Memory B cell (primary cell): Measurements from ENCODE around the gene EYA2.

Experiments used
- ATAC-seq: fragments of 150-1000 bp; cut with Tn5 transposase; 2 replicates; pipeline ENCODE4 v1.10.0; 2021; ENCODE audit warnings: low read depth, mild to moderate bottlenecking, moderate library complexity
- DNase-seq, 2 donors: peaks; one replicate each; pipeline ENCODE4 v3.0.0; 2022; ENCODE audit warnings: low spot score in 2 of 2
- H3K27ac Mint-ChIP-seq: one replicate; pipeline ENCODE4 v1.8.0; 2022; ENCODE audit warnings: mild to moderate bottlenecking, moderate library complexity, mixed read lengths
- H3K27me3 Mint-ChIP-seq: one replicate; pipeline ENCODE4 v1.8.0; 2022; ENCODE audit warnings: mixed read lengths
- H3K36me3 Mint-ChIP-seq: one replicate; pipeline ENCODE4 v1.8.0; 2022; ENCODE audit warnings: mild to moderate bottlenecking, mixed read lengths
- H3K4me1 Mint-ChIP-seq: one replicate; pipeline ENCODE4 v1.8.0; 2022; ENCODE audit warnings: mixed read lengths
- H3K4me3 Mint-ChIP-seq: one replicate; pipeline ENCODE4 v1.8.0; 2022; ENCODE audit warnings: mild to moderate bottlenecking, moderate library complexity, mixed read lengths
- H3K9me3 Mint-ChIP-seq: one replicate; pipeline ENCODE4 v1.8.0; 2022; ENCODE audit warnings: mixed read lengths

Gene EYA2

DNA sequence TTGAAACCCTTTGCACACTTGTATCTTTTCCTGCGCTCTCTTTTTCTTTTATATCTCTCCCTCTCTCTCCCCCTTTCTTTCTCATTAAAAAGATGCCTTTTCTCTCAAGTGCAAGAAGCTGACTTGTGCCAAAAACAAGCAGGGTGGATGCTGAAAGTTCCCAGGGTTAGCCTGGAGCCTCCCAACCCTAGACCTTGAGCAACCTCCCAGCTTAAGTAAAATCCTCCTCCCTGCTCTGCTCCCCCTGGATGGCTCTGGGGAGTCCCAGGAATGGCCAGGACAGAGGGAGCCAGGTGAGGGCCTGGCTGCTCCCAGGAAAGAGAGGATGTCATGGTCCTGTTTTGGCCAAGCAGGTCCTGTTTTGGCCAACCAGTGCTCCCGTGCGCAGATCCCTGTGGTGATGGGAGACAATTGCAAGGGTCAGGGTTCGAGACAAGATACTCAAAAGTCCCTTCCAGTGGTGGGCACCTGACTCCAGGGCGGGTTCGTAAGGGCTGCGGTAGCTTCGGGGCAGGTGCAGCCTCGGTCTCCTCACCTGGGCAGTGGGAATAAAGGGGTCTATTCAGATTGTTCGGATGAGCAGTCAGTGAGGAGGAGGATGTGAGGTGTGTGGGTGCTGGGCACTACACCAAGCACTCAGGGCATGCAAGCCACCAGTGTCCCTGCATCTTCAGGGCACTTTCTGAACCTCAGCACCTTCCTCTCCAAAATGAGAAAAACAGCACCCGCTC lies 49.4 kb downstream of the EYA2 start:
- Mint-ChIP-seq H3K27ac (no peak overlapping the region), H3K4me1 (no peaks in the 10 kb centered on the region), H3K27me3 (peaks cover 6% of the 10 kb centered on the region), H3K4me3 (no peak overlapping the region), H3K36me3 (no peaks in the 10 kb centered on the region), H3K9me3 (no peaks in the 10 kb centered on the region)
- ATAC-seq = no peak
- no peak for DNase-seq

GRCh38 chr20:46945465-46945864 lies 50.8 kb downstream of the EYA2 start:
- Mint-ChIP-seq H3K27me3 (peaks cover 6% of the 10 kb centered on the region), H3K4me1 (no peaks in the 10 kb centered on the region), H3K27ac (no peak overlapping the region), H3K36me3 (no peaks in the 10 kb centered on the region), H3K4me3 (no peak overlapping the region), H3K9me3 (no peaks in the 10 kb centered on the region)
- DNase-seq (no peak), ATAC-seq (no peak)

DNA sequence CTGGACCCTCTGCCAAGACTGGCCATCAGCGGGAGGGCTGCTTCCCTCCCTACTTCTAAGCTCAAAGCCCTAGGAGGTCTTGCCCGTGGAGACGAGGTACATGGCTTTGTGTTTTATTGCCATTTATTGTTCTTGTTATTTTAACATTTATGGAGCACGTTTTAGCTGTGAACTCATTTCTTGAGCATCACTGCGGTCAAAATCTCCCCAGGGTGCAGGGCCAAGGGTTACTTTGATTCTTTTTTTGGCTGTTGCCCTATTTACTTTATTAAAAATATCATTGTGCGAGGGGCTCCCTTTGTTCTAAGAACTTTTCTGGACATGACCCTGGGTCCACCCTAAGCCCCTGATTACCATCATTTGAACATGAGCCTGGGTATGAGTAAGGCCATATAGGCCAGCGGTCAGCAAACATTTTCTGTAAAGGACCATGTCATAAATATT lies 51.6 kb downstream of the EYA2 start:
- no peak overlapping the region for H3K4me3 Mint-ChIP-seq
- peaks cover 6% of the 10 kb centered on the region for H3K27me3 Mint-ChIP-seq
- H3K36me3 Mint-ChIP-seq = no peaks in the 10 kb centered on the region
- DNase-seq (no peak), ATAC-seq (no peak)
- no peaks in the 10 kb centered on the region for H3K4me1 Mint-ChIP-seq
- no peaks in the 10 kb centered on the region for H3K9me3 Mint-ChIP-seq
- no peak overlapping the region for H3K27ac Mint-ChIP-seq

GRCh38 chr20:46946796-46947195 lies 52.2 kb downstream of the EYA2 start:
- Mint-ChIP-seq H3K4me3 (no peak overlapping the region), H3K36me3 (no peaks in the 10 kb centered on the region), H3K27ac (no peak overlapping the region), H3K4me1 (no peaks in the 10 kb centered on the region), H3K27me3 (peaks cover 6% of the 10 kb centered on the region), H3K9me3 (no peaks in the 10 kb centered on the region)
- no peak for ATAC-seq
- DNase-seq = no peak

GRCh38 chr20:46948081-46948480 lies 53.4 kb downstream of the EYA2 start:
- Mint-ChIP-seq H3K27ac (no peak overlapping the region), H3K36me3 (no peaks in the 10 kb centered on the region), H3K4me1 (no peaks in the 10 kb centered on the region), H3K27me3 (peaks cover 9% of the 10 kb centered on the region), H3K9me3 (no peaks in the 10 kb centered on the region), H3K4me3 (no peak overlapping the region)
- DNase-seq = no peak
- no peak for ATAC-seq

DNA sequence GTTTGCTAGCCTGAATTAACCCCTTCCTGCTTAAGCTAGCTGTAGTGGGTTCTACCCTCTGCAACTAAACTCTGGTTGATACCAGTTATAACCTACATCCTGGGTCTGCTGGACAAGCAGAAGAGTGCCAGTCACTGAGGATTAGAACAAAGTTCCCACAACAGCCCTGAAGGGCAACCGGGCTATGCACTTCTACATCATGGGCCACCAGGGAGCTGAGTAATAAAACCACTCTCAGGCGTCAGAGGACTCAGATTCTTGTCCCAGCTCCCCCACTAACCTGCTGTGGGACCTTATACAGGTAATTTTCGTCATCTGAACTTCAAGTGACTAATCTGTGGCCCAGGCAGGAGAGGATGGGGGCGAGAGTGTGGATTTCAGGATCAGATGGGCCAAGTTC lies 56.8 kb downstream of the EYA2 start:
- Mint-ChIP-seq H3K9me3 (no peaks in the 10 kb centered on the region), H3K4me3 (no peak overlapping the region), H3K36me3 (no peaks in the 10 kb centered on the region), H3K4me1 (no peaks in the 10 kb centered on the region), H3K27ac (no peak overlapping the region), H3K27me3 (peaks cover 10% of the 10 kb centered on the region)
- ATAC-seq (no peak), DNase-seq (no peak)

- no peak for DNase-seq
- Mint-ChIP-seq H3K9me3 (no peaks in the 10 kb centered on the region), H3K4me3 (no peak overlapping the region), H3K27me3 (peaks cover 10% of the 10 kb centered on the region), H3K27ac (no peak overlapping the region), H3K4me1 (no peaks in the 10 kb centered on the region), H3K36me3 (no peaks in the 10 kb centered on the region)
- ATAC-seq = no peak
Measured at GRCh38 chr20:46951840-46952497, 57.3 kb downstream of the EYA2 start.

DNA sequence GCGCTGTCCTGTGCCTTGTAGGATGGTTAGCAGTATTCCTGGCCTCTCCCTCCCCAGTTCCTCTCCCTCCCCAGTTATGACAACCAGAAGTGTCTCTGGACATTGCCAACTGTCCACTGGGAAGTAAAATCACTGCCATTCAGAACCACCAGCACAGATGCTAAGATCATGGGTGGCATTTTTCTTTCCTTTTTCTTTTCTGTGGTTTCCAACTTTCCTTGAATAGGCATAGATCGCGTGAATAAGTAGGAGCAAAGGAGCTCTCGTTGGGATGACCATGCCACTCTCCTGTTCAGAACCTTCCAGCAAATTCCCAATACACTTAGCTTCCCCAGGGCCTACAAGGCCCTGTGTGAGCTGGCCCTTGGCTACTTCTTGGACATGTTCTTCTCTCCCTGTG lies 59.0 kb downstream of the EYA2 start:
- no peaks in the 10 kb centered on the region for H3K36me3 Mint-ChIP-seq
- H3K27me3 Mint-ChIP-seq = peaks cover 7% of the 10 kb centered on the region
- ATAC-seq = no peak
- DNase-seq = no peak
- peaks cover 3% of the 10 kb centered on the region for H3K9me3 Mint-ChIP-seq
- no peak overlapping the region for H3K27ac Mint-ChIP-seq
- H3K4me3 Mint-ChIP-seq = no peak overlapping the region
- H3K4me1 Mint-ChIP-seq = no peaks in the 10 kb centered on the region

GRCh38 chr20:46954490-46955038 lies 59.9 kb downstream of the EYA2 start:
- DNase-seq = no peak
- ATAC-seq = peak; percentile 39
- no peaks in the 10 kb centered on the region for H3K4me1 Mint-ChIP-seq
- no peaks in the 10 kb centered on the region for H3K36me3 Mint-ChIP-seq
- no peak overlapping the region for H3K4me3 Mint-ChIP-seq
- H3K27me3 Mint-ChIP-seq = peaks cover 9% of the 10 kb centered on the region
- no peak overlapping the region for H3K27ac Mint-ChIP-seq
- H3K9me3 Mint-ChIP-seq = peaks cover 3% of the 10 kb centered on the region

DNA sequence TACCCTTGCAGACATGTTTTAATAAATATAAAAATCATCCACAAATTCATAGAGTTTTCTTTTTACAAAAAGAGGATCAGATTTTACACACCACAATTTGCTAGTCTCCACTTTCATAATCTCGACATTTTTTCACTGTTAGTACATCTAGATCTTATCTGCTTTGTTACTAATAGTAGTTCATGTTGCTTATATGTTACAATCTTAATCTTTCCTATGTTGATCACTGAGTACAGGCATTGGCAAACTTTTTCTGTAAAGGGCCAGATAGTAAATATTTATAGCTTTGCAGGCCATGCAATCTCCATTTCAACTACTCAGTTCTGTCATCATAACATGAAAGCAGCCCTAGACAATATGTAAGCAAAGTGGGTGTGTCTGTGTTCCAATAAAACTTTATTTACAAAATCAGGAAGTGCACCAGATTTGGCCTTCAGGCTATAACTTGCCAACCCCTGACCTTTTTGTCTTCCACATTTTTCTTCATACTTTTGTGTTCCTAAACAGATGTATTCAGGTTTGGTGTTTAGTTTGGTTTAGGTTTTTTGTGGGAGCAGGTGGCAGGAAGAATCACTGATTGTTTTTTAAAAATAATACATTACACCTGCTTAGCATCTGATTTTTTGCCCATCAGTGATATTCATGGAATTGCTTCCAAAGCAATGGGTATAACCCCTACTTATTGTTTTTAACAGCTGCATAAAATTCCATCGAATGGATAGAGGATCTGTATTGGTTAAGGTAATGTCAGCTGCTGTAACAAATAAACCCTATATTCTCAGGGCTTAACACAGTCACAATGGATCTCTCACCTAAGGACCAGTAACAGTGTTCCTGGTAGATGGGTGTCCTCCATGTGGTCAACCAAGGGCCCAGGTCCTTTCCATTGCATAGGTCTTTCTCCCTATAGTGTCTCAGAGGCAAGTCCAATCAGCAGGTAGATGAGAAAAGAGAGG lies 61.2 kb downstream of the EYA2 start:
- Mint-ChIP-seq H3K4me1 (no peaks in the 10 kb centered on the region), H3K27ac (no peak overlapping the region), H3K9me3 (peaks cover 3% of the 10 kb centered on the region), H3K4me3 (no peak overlapping the region), H3K27me3 (peaks cover 11% of the 10 kb centered on the region), H3K36me3 (no peaks in the 10 kb centered on the region)
- ATAC-seq (no peak), DNase-seq (no peak)

DNA sequence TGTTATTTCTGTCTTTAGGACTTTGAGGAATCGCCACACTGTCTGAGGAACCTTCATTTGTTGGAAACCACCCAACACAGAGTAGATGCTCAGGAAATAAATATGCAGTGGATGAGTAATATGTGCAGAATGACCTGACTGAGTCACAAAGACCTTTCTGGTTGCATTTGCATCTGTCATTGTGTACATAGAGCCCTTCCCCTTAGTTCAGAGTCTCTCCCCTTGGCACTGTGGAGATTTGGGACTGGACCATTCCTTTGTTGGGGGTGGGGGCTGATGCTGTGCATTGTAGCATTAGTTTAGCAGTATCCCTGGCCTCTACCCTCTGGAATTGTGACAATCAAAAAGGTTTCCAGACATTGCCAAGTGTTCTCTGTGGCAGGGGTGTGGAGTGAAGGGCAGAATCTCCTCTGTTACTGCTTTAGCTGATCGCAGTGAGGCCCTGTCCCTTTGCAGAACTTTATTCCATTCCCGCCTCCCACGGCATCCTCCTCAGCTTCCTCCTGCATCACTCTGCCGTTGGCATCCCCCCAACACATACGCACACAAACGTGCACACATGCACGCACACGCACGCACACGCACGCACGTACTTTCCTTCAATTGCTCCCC lies 64.5 kb downstream of the EYA2 start:
- Mint-ChIP-seq H3K27me3 (peaks cover 10% of the 10 kb centered on the region), H3K36me3 (no peaks in the 10 kb centered on the region), H3K4me3 (no peak overlapping the region), H3K4me1 (no peaks in the 10 kb centered on the region), H3K9me3 (peaks cover 6% of the 10 kb centered on the region), H3K27ac (no peak overlapping the region)
- DNase-seq = no peak
- ATAC-seq = no peak

DNA sequence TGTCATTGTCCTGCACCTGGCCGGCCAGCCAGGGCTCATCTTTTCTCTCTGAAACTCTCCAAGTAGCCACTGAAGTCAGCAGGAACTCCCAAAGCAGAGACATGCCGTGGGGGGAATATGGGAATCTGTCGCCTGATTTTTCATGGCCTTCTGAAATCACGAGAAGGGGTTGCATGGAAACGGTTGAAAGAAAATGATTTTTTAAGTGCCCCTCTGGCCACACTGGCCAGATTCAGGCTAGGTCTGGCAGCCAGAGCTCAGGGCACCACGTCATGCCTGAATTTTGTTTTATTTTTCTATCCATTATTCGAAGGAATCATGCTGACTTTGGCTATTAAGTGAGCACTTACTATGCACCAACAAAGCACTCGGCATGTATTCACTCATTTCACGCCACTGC lies 65.2 kb downstream of the EYA2 start:
- peaks cover 6% of the 10 kb centered on the region for H3K9me3 Mint-ChIP-seq
- no peaks in the 10 kb centered on the region for H3K4me1 Mint-ChIP-seq
- H3K27me3 Mint-ChIP-seq = peaks cover 10% of the 10 kb centered on the region
- ATAC-seq (no peak), DNase-seq (no peak)
- H3K36me3 Mint-ChIP-seq = no peaks in the 10 kb centered on the region
- no peak overlapping the region for H3K27ac Mint-ChIP-seq
- no peak overlapping the region for H3K4me3 Mint-ChIP-seq

DNA sequence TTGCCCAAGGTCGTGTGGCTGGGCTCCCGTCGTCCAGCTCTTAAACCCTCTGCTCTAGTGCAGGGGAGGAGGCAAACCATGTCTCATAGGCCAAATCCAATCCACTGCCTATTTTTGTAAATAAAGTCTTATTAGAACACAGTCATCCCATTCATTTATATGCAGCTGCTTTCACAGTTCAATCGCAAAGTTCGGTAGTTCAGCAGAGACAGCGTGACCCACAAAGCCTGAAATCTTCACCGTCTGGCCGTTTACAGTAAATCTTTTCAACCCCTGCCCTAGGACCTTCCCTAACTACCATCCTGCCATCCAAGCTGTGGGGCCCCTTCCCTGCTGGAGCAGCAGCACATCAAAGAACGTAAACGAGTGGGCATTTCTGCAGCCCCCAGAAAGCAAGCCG lies 65.9 kb downstream of the EYA2 start:
- no peak overlapping the region for H3K4me3 Mint-ChIP-seq
- H3K9me3 Mint-ChIP-seq = peaks cover 6% of the 10 kb centered on the region
- DNase-seq (no peak), ATAC-seq (no peak)
- peaks cover 10% of the 10 kb centered on the region for H3K27me3 Mint-ChIP-seq
- no peak overlapping the region for H3K27ac Mint-ChIP-seq
- H3K36me3 Mint-ChIP-seq = no peaks in the 10 kb centered on the region
- H3K4me1 Mint-ChIP-seq = no peaks in the 10 kb centered on the region
